Measurements from ENCODE around the gene HNRNPDL.

The HNRNPDL gene

DNA sequence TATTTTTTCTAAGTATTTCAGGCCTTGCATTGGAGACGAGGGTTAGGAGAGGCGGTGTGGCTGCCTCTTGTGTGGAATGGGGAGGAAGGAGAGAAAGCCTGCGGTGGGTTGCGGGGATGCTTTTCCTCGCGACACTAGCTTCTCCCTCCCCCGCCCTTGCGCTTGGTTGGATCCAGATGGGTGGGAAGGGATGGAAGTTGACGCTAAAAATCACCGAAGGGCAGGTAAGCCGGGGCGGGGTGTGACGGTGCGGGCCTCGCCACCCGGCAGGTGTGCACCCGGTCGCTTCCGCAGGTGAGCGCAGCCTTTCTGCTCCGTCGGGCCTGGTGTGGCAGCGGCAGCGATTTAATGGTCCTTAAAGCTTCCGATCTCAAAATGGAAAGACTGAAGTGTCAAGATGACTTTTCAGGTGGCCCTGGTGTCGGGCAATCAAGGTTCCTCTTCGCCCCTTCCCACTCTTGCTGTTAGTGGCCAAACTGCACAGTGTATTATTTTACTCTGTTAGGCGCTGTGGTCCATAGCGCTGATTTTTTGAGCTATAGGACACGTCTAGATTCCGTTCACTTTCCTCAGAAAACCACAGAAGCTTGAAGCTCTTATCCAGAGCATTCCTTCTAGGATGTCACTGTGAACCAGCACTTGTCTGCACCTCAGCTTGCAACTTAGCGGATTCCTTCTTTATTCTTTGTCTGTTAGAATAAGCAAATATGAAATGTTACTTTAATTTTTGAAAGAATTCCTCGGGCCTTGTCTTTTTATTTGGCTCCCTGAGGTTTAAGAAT, 893 bp upstream of the HNRNPDL start:
- Histone ChIP-seq H4K20me1 (ENCODE audit: control insufficient read depth, insufficient read depth, low read depth, low read length) (peaks cover 42% of the 10 kb centered on the region), H3K9me2 (replicated peaks; ENCODE audit: control insufficient read depth, low read length) (no peaks in the 10 kb centered on the region), H3K4me2 (ENCODE audit: low read length) (peak overlapping the region; percentile 81), H3K79me2 (ENCODE audit: control insufficient read depth, low read length) (peaks cover 95% of the 10 kb centered on the region), H3K27ac (ENCODE audit: low read depth, low read length) (peak overlapping the region; percentile 91), H3K9me3 (ENCODE audit: control insufficient read depth, insufficient read depth, low read length) (no peaks in the 10 kb centered on the region), H3F3A (ENCODE audit: control insufficient read depth, insufficient read depth) (peaks cover 26% of the 10 kb centered on the region), H3K4me1 (ENCODE audit: control insufficient read depth, low read length) (peaks cover 60% of the 10 kb centered on the region), H3K36me3 (ENCODE audit: control insufficient read depth, low read length) (peaks cover 84% of the 10 kb centered on the region), H3K27me3 (ENCODE audit: control insufficient read depth, low read length) (no peaks in the 10 kb centered on the region), H3K4me3 (ENCODE audit: low read length) (peak overlapping the region; percentile 98)
- TF ChIP-seq EZH2phosphoT487 (IDR thresholded peaks at IDR 0.05; ENCODE audit: borderline replicate concordance, low read length) = no peak
- TF ChIP-seq, protein P1, sequence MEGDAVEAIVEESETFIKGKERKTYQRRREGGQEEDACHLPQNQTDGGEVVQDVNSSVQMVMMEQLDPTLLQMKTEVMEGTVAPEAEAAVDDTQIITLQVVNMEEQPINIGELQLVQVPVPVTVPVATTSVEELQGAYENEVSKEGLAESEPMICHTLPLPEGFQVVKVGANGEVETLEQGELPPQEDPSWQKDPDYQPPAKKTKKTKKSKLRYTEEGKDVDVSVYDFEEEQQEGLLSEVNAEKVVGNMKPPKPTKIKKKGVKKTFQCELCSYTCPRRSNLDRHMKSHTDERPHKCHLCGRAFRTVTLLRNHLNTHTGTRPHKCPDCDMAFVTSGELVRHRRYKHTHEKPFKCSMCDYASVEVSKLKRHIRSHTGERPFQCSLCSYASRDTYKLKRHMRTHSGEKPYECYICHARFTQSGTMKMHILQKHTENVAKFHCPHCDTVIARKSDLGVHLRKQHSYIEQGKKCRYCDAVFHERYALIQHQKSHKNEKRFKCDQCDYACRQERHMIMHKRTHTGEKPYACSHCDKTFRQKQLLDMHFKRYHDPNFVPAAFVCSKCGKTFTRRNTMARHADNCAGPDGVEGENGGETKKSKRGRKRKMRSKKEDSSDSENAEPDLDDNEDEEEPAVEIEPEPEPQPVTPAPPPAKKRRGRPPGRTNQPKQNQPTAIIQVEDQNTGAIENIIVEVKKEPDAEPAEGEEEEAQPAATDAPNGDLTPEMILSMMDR (IDR thresholded peaks at IDR 0.05; ENCODE audit: low read depth, low read length, poor library complexity, severe bottlenecking) = no peak

DNA sequence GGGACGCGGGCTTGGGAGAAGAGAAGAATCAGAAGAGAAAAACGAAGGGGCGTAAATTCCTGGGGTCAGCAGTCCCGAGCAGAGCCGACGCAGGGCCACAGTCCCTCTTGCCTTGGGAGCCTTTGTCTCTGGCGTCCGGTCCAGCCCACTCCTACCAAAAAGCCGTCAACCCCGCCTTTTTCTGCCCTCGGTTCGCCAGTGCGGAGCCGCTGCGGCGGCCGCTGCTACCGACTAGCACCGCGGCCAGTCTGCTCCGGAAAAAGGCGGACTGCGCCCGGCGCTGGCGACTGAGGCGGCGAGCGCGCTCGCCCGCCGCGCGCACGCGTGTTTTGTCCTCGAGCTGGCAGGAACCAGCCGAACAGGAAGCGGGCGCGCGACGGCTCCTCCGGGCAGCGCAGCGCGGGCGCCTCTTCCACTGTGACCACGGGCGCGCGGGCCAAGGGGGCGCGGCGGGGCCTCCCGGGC, 502 bp downstream of the HNRNPDL start:
- Histone ChIP-seq H3K4me2 (ENCODE audit: low read length) (peak overlapping the region; percentile 81), H3K27me3 (ENCODE audit: control insufficient read depth, low read length) (no peaks in the 10 kb centered on the region), H3K9me3 (ENCODE audit: control insufficient read depth, insufficient read depth, low read length) (no peaks in the 10 kb centered on the region), H3K79me2 (ENCODE audit: control insufficient read depth, low read length) (peaks cover 90% of the 10 kb centered on the region), H3K4me3 (ENCODE audit: low read length) (peak overlapping the region; percentile 98), H3K4me1 (ENCODE audit: control insufficient read depth, low read length) (peaks cover 48% of the 10 kb centered on the region), H4K20me1 (ENCODE audit: control insufficient read depth, insufficient read depth, low read depth, low read length) (peaks cover 45% of the 10 kb centered on the region), H3K27ac (ENCODE audit: low read depth, low read length) (peak overlapping the region; percentile 91), H3F3A (ENCODE audit: control insufficient read depth, insufficient read depth) (peaks cover 40% of the 10 kb centered on the region), H3K36me3 (ENCODE audit: control insufficient read depth, low read length) (peaks cover 84% of the 10 kb centered on the region), H3K9me2 (replicated peaks; ENCODE audit: control insufficient read depth, low read length) (no peaks in the 10 kb centered on the region)
- no peak for TF ChIP-seq EZH2phosphoT487 (IDR thresholded peaks at IDR 0.05; ENCODE audit: borderline replicate concordance, low read length)
- TF ChIP-seq, protein P1 (IDR thresholded peaks at IDR 0.05; ENCODE audit: low read depth, low read length, poor library complexity, severe bottlenecking) = no peak

DNA sequence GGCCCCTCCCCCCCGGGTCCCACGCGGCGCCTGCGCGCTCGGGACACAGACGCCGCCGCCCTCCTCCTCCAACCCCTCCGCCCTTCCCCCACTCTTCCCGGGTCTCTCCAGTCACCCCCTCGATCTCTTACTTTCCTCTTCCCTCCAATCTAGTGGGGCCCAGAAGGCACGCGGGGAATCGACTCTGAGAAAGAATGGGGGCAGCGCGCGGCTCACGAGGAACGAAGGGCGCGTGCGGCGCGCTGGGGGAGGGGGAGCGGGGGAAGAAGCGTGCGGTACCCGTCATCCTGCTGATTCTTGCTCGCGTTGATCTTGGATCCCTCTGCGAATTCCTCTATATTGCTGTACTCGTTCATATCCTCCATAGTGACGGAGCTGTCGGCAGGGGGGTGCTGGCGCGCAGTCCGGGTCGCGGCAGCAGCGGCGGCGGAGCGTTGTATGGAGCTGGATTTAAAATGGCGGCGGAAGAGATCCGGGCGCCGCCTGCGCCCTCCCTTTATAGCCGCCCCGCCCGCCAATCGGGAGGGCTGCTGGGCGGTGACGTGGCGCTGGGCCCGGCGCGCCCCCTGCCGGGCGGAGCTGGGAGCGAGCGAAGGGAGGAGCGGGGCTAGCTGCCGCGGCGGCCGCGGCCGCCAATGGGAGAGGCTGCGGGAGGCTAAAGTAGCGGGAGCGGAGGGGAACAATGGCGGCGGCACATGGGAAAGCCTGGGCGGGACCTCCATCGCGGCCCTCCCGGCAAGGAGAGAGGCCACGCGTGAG, 1.1 kb downstream of the HNRNPDL start:
- Histone ChIP-seq H3K9me2 (replicated peaks; ENCODE audit: control insufficient read depth, low read length) (no peaks in the 10 kb centered on the region), H3K79me2 (ENCODE audit: control insufficient read depth, low read length) (peaks cover 84% of the 10 kb centered on the region), H3K27ac (ENCODE audit: low read depth, low read length) (peak overlapping the region; percentile 91), H3K4me1 (ENCODE audit: control insufficient read depth, low read length) (peaks cover 46% of the 10 kb centered on the region), H3K27me3 (ENCODE audit: control insufficient read depth, low read length) (no peaks in the 10 kb centered on the region), H3F3A (ENCODE audit: control insufficient read depth, insufficient read depth) (peaks cover 46% of the 10 kb centered on the region), H3K36me3 (ENCODE audit: control insufficient read depth, low read length) (peaks cover 88% of the 10 kb centered on the region), H4K20me1 (ENCODE audit: control insufficient read depth, insufficient read depth, low read depth, low read length) (peaks cover 45% of the 10 kb centered on the region), H3K9me3 (ENCODE audit: control insufficient read depth, insufficient read depth, low read length) (no peaks in the 10 kb centered on the region), H3K4me3 (ENCODE audit: low read length) (peak overlapping the region; percentile 98), H3K4me2 (ENCODE audit: low read length) (peak overlapping the region; percentile 93)
- TF ChIP-seq EZH2phosphoT487 (IDR thresholded peaks at IDR 0.05; ENCODE audit: borderline replicate concordance, low read length) = no peak
- TF ChIP-seq, protein P1 (IDR thresholded peaks at IDR 0.05; ENCODE audit: low read depth, low read length, poor library complexity, severe bottlenecking) = peak; percentile 91

Measured in DOHH2 (cell line).